IPS-18c (cell line): ENCODE results near the gene AP4E1.
"Not testable (repeated sequence)": the region's sequence is repeated elsewhere in the genome, so short reads cannot be mapped to it uniquely, and the experiment has no call there.

ENCODE experiments used
- H3K4me3 ChIP-seq: 2 replicates; pipeline ENCODE4 v1.7.0; 2013; ENCODE audit warnings: low read depth, mild to moderate bottlenecking, low read length, moderate library complexity; ENCODE audit not compliant: insufficient read depth
- H3K9me3 ChIP-seq: one replicate; pipeline ENCODE4 v1.6.1; 2013; ENCODE audit warnings: mild to moderate bottlenecking, low read length, moderate library complexity; ENCODE audit not compliant: control insufficient read depth, insufficient read depth

AP4E1 gene

GRCh38 chr15:50973605-50974004 lies 65.1 kb downstream of the AP4E1 start:
- no peak overlapping the region for H3K4me3 ChIP-seq
- H3K9me3 ChIP-seq: no peaks in the 10 kb centered on the region

DNA sequence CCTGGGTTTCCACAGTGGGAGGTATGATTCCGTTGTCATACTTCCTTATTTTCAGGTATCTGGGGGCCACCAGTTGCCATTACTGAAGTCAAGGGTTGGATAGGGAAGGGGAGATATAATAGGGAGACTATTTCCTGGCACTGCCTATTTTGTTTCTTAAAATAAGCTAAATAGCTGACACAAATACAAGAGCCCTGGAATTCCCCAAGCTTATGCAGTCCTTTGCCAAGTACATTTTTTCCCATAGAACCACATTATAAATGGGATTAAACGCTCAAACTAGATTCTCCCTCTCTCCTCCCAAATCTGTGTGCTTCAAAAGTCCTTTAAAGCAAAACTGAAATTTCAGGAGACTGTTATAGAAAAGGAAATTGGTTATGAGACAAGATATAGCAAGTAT lies 68.7 kb downstream of the AP4E1 start:
- Histone ChIP-seq H3K4me3 (no peak overlapping the region), H3K9me3 (no peaks in the 10 kb centered on the region)

DNA sequence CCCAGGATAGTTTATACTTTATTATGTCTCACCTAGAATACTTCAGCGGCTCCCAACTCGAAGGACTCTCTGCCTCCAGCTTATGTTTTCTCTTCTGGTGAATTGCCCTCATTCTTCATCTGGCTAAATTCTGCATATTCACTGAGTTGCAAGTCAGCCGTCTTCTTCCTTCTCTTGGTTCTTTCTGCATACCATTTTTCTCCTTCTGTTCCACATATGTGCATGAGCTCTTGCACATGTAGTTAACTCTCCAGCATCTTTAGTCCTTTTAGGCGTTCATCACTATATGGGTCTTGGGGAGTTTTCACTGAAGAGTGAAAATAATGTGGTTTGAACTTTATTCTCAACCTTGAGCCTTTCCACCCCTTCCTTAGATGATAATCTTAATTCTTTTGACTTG lies 70.1 kb downstream of the AP4E1 start:
- H3K9me3 ChIP-seq: no peaks in the 10 kb centered on the region
- no peak overlapping the region for H3K4me3 ChIP-seq

- Histone ChIP-seq H3K9me3 (no peaks in the 10 kb centered on the region), H3K4me3 (no peak overlapping the region)
Observed at GRCh38 chr15:50979041-50979440, 70.6 kb downstream of the AP4E1 start.

DNA sequence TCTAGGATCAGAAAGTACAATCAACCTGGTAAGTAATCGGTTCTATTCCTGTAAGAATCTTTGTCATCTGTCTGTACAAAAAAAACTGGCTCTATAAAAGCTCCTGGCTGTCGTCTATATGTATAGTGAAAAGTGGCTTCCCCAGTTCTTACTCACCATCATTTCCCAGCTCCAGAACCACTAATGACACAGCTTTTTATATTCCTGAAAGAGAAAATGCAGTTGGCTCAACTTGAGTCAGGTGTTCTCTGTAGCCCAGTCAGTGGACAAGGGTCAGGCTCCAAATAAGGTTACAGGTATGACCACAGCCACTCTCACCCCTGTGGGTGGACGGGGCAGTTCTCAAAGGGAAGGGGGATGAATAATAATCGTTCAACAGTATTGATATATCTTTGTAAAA lies 85.1 kb downstream of the AP4E1 start:
- Histone ChIP-seq H3K4me3 (no peak overlapping the region), H3K9me3 (no peaks in the 10 kb centered on the region)

GRCh38 chr15:50996641-50997040 lies 88.2 kb downstream of the AP4E1 start:
- no peaks in the 10 kb centered on the region for H3K9me3 ChIP-seq
- no peak overlapping the region for H3K4me3 ChIP-seq

DNA sequence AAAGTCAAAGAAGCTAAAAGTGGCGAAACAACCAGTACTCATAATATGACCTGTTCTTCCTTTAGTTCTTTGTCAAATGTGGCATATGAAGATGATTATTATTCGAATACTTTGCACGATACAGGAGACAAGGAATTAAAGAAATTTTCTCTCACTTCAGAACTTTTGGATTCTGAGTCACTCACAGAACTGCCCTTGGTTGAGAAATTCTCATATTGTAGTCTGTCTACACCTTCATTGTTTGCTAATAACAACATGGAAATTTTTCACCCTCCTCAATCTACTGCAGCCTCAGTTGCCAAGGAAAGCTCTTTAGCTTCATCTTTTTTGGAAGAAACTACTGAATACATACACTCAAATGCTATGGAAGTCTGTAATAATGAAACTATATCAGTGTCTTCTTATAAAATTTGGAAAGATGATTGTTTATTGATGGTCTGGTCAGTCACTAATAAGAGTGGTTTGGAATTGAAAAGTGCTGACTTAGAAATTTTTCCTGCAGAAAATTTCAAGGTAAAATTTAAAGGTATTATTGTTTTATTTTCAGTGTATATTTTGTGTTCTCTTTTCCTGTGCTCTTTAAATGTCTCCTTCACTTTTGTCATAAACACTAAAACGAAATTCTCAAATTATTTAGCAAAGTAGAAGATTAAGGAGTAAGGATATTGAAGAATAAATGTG lies 89.0 kb downstream of the AP4E1 start:
- H3K9me3 ChIP-seq: no peaks in the 10 kb centered on the region
- H3K4me3 ChIP-seq: no peak overlapping the region

- Histone ChIP-seq H3K9me3 (no peaks in the 10 kb centered on the region), H3K4me3 (no peak overlapping the region)
Observed at GRCh38 chr15:51004103-51004551, 95.6 kb downstream of the AP4E1 start.

DNA sequence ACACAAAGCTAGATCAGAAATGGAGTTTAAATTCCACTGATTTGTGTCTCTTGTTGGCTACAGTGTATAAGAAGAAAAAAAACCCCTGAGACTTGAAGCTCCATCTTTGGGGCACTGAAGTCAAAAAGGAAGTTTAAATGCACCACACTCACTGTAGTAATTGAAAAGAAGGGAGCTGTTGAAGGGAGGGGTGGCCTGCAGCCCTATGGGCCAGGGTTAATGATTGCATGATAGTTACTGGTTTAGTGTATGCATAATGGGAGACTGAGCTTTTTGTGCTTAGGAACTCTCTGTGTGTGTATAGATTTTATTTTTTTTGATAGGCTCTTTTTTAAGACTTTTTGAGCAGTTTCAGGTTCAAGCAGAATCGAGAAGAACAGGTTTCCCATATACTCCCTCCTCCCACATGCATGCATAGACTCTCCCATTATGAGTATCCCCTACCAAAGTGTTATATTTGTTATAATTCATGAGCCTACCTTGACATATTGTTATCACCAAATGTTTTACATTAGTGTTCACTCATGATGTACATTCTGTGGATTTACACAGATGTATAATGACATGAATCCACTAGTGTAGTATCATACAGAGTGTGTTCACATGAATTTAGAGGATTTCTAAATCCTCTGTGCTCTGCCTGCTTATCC lies 98.0 kb downstream of the AP4E1 start:
- H3K4me3 ChIP-seq: no peak overlapping the region
- no peaks in the 10 kb centered on the region for H3K9me3 ChIP-seq

- no peaks in the 10 kb centered on the region for H3K9me3 ChIP-seq
- H3K4me3 ChIP-seq: no peak overlapping the region
Observed at GRCh38 chr15:51007131-51007666, 98.7 kb downstream of the AP4E1 start.

DNA sequence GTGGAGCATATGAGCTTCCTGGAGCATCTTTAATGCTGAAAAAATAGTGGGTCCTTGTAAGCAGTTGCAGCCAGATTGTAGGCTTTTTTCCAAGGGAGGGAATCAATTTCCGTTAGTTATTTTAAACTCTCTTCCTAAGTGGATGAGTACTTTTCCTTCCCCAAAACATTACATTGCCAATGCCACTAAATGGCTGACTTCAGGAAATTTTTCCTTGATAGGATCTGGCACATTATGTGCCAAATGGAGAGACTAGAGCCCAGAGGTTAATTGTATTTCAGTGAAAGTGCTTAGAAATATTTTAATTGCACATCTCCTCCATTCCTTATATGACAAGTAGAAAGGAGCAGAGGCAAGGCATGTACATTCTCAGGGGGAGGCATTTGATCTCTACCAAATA lies 102.7 kb downstream of the AP4E1 start:
- H3K9me3 ChIP-seq: no peaks in the 10 kb centered on the region
- H3K4me3 ChIP-seq: no peak overlapping the region

DNA sequence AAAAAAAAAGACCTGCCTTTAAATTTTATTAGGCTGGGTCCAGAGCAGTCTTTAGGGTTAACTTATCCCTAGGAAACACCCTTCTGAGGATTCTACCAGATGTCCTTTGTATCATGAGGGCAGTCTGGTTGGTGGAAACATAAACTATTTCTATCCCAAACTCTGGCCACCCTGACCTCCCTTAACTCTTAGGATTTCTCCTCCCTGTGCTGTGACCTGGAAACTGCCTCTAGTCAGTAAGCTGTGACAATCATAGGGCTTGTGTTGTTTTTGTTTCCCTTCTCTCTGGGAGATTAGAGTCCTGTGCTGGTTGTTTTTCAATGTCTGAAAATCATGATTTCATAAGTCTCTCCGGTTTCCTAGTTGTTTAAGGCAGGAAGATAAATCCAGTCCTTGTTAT lies 108.1 kb downstream of the AP4E1 start:
- Histone ChIP-seq H3K9me3 (no peaks in the 10 kb centered on the region), H3K4me3 (no peak overlapping the region)

- Histone ChIP-seq H3K4me3 (no peak overlapping the region), H3K9me3 (no peaks in the 10 kb centered on the region)
Observed at GRCh38 chr15:51022206-51022605, 113.7 kb downstream of the AP4E1 start.

- no peaks in the 10 kb centered on the region for H3K9me3 ChIP-seq
- H3K4me3 ChIP-seq: no peak overlapping the region
Observed at GRCh38 chr15:51023499-51023898, 115.0 kb downstream of the AP4E1 start.

- Histone ChIP-seq H3K4me3 (no peak overlapping the region), H3K9me3 (no peaks in the 10 kb centered on the region)
Observed at GRCh38 chr15:51024735-51025453, 116.4 kb downstream of the AP4E1 start.

DNA sequence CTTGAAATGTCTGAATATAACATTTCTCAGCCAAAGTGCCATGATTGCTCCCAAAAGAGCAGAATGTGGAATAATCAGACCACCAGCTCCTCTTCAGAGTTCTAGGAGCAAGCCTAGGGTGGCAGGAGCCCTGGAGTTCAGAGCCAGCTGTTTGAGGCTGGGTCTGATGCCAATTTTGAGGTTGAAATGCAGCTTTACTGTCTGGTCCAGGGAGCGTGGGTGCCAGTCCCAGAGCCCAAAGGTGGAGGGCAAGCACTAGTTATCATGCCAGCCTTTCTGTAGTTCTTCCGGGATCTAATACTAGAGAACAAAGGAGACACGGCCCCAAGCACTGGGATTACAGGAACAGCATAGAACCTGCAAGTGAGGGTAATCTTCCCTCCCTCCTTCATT lies 117.0 kb downstream of the AP4E1 start:
- no peak overlapping the region for H3K4me3 ChIP-seq
- H3K9me3 ChIP-seq: no peaks in the 10 kb centered on the region

DNA sequence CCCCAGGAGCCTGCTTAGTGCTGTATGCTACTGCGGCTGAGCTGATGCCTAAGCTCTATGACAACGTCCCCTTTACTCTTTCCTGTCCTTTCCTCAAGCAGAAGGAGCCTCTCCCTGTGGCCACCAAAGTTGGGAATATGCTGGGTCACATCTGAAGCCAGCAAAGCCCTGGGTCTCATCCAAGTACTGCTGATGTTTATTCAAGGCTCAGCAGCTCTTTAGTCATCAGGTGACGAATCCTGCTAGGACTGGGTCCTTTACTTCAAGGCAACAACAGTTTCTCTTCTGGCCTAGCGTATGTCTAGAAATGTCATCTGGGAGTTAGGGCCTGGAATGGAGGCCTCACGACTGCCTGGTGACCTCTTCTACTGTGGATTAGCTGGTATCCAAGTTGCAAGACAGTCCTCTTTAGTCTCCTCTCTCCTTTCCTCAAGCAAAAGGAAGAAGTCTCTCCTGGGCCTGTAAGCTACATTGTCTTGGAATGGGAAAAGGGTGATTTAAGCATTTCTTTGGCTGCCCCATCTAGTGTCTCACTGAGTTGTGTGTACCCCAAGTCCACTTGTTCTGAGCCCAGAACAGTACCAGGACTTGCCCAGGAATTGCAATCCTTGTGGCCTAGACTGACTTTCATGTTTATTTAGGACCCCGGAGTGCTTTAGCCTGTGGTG lies 122.3 kb downstream of the AP4E1 start:
- H3K9me3 ChIP-seq: no peaks in the 10 kb centered on the region
- H3K4me3 ChIP-seq: no peak overlapping the region

DNA sequence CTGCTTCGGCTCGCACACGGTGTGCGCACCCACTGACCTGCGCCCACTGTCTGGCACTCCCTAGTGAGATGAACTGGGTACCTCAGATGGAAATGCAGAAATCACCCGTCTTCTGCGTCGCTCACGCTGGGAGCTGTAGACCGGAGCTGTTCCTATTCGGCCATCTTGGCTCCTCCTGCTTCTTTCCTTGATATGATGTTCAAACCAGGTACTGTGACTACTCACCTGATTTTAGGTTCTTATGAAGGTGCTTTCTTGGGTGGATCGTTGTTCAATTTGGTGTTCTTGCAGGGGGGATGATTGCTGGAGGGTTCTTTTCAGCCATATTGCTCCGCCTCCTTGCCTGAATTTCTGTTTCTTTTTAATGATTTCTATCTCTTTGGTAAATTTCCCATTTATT lies 129.0 kb downstream of the AP4E1 start:
- not testable (repeated sequence) for H3K4me3 ChIP-seq, H3K9me3 ChIP-seq
